B cell (primary cell): ENCODE results near the gene TDRKH. TPM values are rescaled to one million over a fixed set of nuclear protein-coding genes. Genes with fewer than 3 reads are reported as not detected.

Experiments used
- ATAC-seq: fragments of 200-7000 bp; cut with Tn5 transposase; one replicate; pipeline ENCODE4 v1.10.0; 2021; ENCODE audit warnings: low read depth, mild to moderate bottlenecking, moderate number of reproducible peaks, moderate library complexity
- CTCF ChIA-PET: fragments of 350-600 bp; sonication (Branson Sonifier 250); formaldehyde crosslinking; loops from one replicate; lab custom pipeline; 2021; ENCODE audit warnings: antibody characterized with exemption, inconsistent platforms; lab: Charles Lee
- POLR2A ChIA-PET: fragments of 350-600 bp; sonication (Branson Sonifier 250); formaldehyde crosslinking; loops from one replicate; lab custom pipeline; 2021; ENCODE audit warnings: antibody characterized with exemption; lab: Charles Lee
- DNase-seq: peaks from one replicate; pipeline ENCODE4 v3.0.0; 2013
- H2AFZ ChIP-seq: 2 replicates; pipeline ENCODE4 v1.6.1; 2012; ENCODE audit warnings: mild to moderate bottlenecking, low read depth, low read length; ENCODE audit not compliant: insufficient read depth, poor library complexity, severe bottlenecking
- H3K27ac ChIP-seq, 2 donors: 1 replicate in 1 of 2; 2 replicates in 1 of 2; pipeline ENCODE4 v1.5.1; 2012 to 2013; ENCODE audit warnings: low read length in 2 of 2, mild to moderate bottlenecking in 2 of 2, moderate library complexity in 1 of 2
- H3K27me3 ChIP-seq, 4 experiments: fragments of 200-600 bp in 1 of 4; sonication (generic) in 1 of 4; replicated peaks in 1 of 4; 1 replicate in 2 of 4; 2 replicates in 2 of 4; pipeline versions ENCODE4 v1.6.1 to v1.7.0; 2013 to 2016; ENCODE audit warnings: low read length in 3 of 4, mild to moderate bottlenecking in 2 of 4, mixed read lengths in 1 of 4, moderate library complexity in 1 of 4; ENCODE audit not compliant: insufficient read depth in 4 of 4, control insufficient read depth in 3 of 4; ENCODE audit errors: control extremely low read depth in 1 of 4
- H3K36me3 ChIP-seq, 2 experiments: replicated peaks in 1 of 2; 1 replicate in 1 of 2; 2 replicates in 1 of 2; pipeline versions ENCODE4 v1.6.1 to v1.7.1; 2013; ENCODE audit warnings: low read length in 1 of 2; ENCODE audit not compliant: insufficient read depth in 2 of 2, control insufficient read depth in 1 of 2; ENCODE audit errors: control extremely low read depth in 1 of 2, extremely low read depth in 1 of 2
- H3K4me1 ChIP-seq, 2 donors: fragments of 200-600 bp in 1 of 2; sonication (generic) in 1 of 2; 1 replicate in 1 of 2; 2 replicates in 1 of 2; pipeline versions ENCODE4 v1.5.1 to v1.6.1; 2013 to 2017; ENCODE audit warnings: low read length in 2 of 2; ENCODE audit not compliant: control insufficient read depth in 2 of 2, insufficient read depth in 2 of 2
- H3K4me2 ChIP-seq: replicated peaks from 2 replicates; pipeline ENCODE3; 2012; ENCODE audit warnings: mild to moderate bottlenecking, low read depth, low read length; ENCODE audit not compliant: poor library complexity, severe bottlenecking
- H3K4me3 ChIP-seq, 5 experiments: fragments of 200-600 bp in 1 of 5; sonication (generic) in 1 of 5; 1 replicate in 3 of 5; 2 replicates in 2 of 5; pipeline versions ENCODE4 v1.5.1 to v1.7.0; 2011 to 2016; ENCODE audit warnings: low read length in 4 of 5, mild to moderate bottlenecking in 4 of 5, low read depth in 2 of 5, control low read depth in 1 of 5, moderate library complexity in 1 of 5; ENCODE audit not compliant: insufficient read depth in 1 of 5; ENCODE audit errors: control extremely low read depth in 1 of 5, extremely low read depth in 1 of 5
- H3K79me2 ChIP-seq: fragments of 200-600 bp; sonication (generic); one replicate; pipeline ENCODE4 v1.6.0; 2016; ENCODE audit warnings: low read length; ENCODE audit not compliant: control insufficient read depth, insufficient read depth
- H3K9ac ChIP-seq: fragments of 200-600 bp; sonication (generic); 2 replicates; pipeline ENCODE4 v1.6.1; 2017; ENCODE audit warnings: mild to moderate bottlenecking, low read length, moderate library complexity
- H3K9me3 ChIP-seq, 3 donors: one replicate each; pipeline versions ENCODE4 v1.6.1 to v1.7.1; 2013; ENCODE audit warnings: low read length in 2 of 3; ENCODE audit not compliant: control insufficient read depth in 2 of 3, insufficient read depth in 1 of 3; ENCODE audit errors: control extremely low read depth in 1 of 3
- H4K20me1 ChIP-seq: 2 replicates; pipeline ENCODE4 v1.6.0; 2012; ENCODE audit warnings: mild to moderate bottlenecking, low read length; ENCODE audit not compliant: insufficient read depth, control insufficient read depth, poor library complexity, severe bottlenecking
- H3K27ac Mint-ChIP-seq: one replicate; pipeline ENCODE4 v1.8.0; 2021; ENCODE audit warnings: mixed read lengths
- H3K27me3 Mint-ChIP-seq: one replicate; pipeline ENCODE4 v1.8.0; 2021; ENCODE audit warnings: mixed read lengths
- H3K4me1 Mint-ChIP-seq: one replicate; pipeline ENCODE4 v1.8.0; 2021; ENCODE audit warnings: mixed read lengths
- H3K4me3 Mint-ChIP-seq: one replicate; pipeline ENCODE4 v1.8.0; 2021; ENCODE audit warnings: mixed read lengths
- H3K9me3 Mint-ChIP-seq: one replicate; pipeline ENCODE4 v1.8.0; 2022; ENCODE audit warnings: mixed read lengths; ENCODE audit not compliant: insufficient read depth
- EZH2 ChIP-seq: IDR thresholded peaks from 2 replicates; pipeline ENCODE4 v1.6.1; 2012; ENCODE audit warnings: borderline replicate concordance, low read depth, mild to moderate bottlenecking, moderate library complexity, low read length; ENCODE audit not compliant: insufficient read depth, poor library complexity, severe bottlenecking
- WGBS: methylation state at CpG from one replicate; pipeline ENCODE4 v1.1.5; 2013; ENCODE audit warnings: missing lambda C conversion rate; ENCODE audit not compliant: insufficient coverage; 5-methylcytosine and 5-hydroxymethylcytosine counted together
- intact Hi-C: fragments of 100-400 bp; cut with micrococcal nuclease; formaldehyde crosslinking; loops from one replicate; pipeline ENCODE4 v1.10.0; 2022
- polyA plus RNA-seq: library from polyadenylated mRNA; depleted of rRNA; stranded (reverse); fragments of >200 nt; gene quantifications from 2 replicates; pipeline ENCODE4 v1.2.3, GENCODE V29; 2012
- total RNA-seq, 2 donors: library from RNA; stranded (reverse); fragments of 120-200 nt in 1 of 2; gene quantifications; 1 replicate in 1 of 2; 2 replicates in 1 of 2; pipeline versions ENCODE4 v1.2.3 to v1.2.4, GENCODE V29; 2013 to 2022
- TF ChIP-seq, protein P1 (sequence below): fragments of 200-600 bp; IDR thresholded peaks from one replicate; pipeline ENCODE4 v1.8.0; 2022; ENCODE audit warnings: antibody characterized with exemption, mild to moderate bottlenecking

TDRKH gene
- total and polyA plus RNA-seq, 2 donors (not counting 1 experiment from before 2014, with no cell fraction given) = 2.0 to 13.3 TPM

- Histone ChIP-seq H3K4me2 (no peak overlapping the region), H3K27me3 (peaks cover 0 to 27% (median 3%) of the 10 kb centered on the region in 4 experiments), H3K4me1 (peaks cover 7 to 11% of the 10 kb centered on the region in 2 donors), H3K4me3 (no peak overlapping the region), H3K9me3 (no peaks in the 10 kb centered on the region), H3K79me2 (no peaks in the 10 kb centered on the region), H3K36me3 (no peaks in the 10 kb centered on the region), H3K27ac (no peak overlapping the region), H3K9ac (no peak overlapping the region), H4K20me1 (no peaks in the 10 kb centered on the region), H2AFZ (no peak overlapping the region)
- no peaks in the 10 kb centered on the region for H3K9me3 Mint-ChIP-seq
- intact Hi-C loops = no loop called here
- H3K27me3 Mint-ChIP-seq = peaks cover 30% of the 10 kb centered on the region
- H3K4me1 Mint-ChIP-seq = peaks cover 12% of the 10 kb centered on the region
- ChIA-PET CTCF (no interaction called here), POLR2A (no interaction called here)
- WGBS = 86% methylated on average over 9 of the region's 9 CpGs
- TF ChIP-seq, protein P1, sequence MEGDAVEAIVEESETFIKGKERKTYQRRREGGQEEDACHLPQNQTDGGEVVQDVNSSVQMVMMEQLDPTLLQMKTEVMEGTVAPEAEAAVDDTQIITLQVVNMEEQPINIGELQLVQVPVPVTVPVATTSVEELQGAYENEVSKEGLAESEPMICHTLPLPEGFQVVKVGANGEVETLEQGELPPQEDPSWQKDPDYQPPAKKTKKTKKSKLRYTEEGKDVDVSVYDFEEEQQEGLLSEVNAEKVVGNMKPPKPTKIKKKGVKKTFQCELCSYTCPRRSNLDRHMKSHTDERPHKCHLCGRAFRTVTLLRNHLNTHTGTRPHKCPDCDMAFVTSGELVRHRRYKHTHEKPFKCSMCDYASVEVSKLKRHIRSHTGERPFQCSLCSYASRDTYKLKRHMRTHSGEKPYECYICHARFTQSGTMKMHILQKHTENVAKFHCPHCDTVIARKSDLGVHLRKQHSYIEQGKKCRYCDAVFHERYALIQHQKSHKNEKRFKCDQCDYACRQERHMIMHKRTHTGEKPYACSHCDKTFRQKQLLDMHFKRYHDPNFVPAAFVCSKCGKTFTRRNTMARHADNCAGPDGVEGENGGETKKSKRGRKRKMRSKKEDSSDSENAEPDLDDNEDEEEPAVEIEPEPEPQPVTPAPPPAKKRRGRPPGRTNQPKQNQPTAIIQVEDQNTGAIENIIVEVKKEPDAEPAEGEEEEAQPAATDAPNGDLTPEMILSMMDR = no peak
- no peak for TF ChIP-seq EZH2
- H3K4me3 Mint-ChIP-seq = no peak overlapping the region
- DNase-seq (no peak), ATAC-seq (no peak)
- H3K27ac Mint-ChIP-seq = no peak overlapping the region
Observed at GRCh38 chr1:151825204-151825603, 34.9 kb upstream of the TDRKH start.

DNA sequence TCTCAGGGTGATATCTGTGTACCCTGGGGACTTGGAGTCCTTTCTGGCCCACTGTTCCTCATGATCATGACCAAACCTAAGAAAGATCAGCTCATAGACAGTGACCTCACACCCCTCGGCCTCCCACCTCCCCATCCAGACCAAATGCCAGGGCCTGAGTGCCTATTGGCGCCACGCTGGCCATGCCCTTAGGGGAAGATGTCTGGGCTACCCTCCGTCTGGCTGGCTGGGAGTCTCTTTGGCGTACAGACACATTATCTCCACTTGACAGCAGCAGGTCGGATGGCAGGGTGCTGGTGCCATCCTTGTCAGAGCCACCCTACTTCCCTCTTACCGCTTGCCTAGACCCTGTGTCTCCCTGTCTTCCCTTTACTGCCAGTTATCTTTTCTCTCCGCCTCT lies 32.9 kb upstream of the TDRKH start:
- H3K4me2 ChIP-seq = no peak overlapping the region
- H3K36me3 ChIP-seq = no peaks in the 10 kb centered on the region
- H3K4me3 ChIP-seq = no peak overlapping the region
- DNase-seq (no peak), ATAC-seq (no peak)
- 89% methylated on average over 7 of the region's 8 CpGs for WGBS
- Mint-ChIP-seq H3K4me3 (no peak overlapping the region), H3K9me3 (no peaks in the 10 kb centered on the region), H3K4me1 (peaks cover 3% of the 10 kb centered on the region), H3K27me3 (peaks cover 22% of the 10 kb centered on the region), H3K27ac (no peak overlapping the region)
- CTCF ChIA-PET = no interaction called here
- no peaks in the 10 kb centered on the region for H4K20me1 ChIP-seq
- H2AFZ ChIP-seq = no peak overlapping the region
- peaks cover 0 to 1% of the 10 kb centered on the region in 2 donors for H3K4me1 ChIP-seq
- intact Hi-C loops = no loop called here
- H3K9me3 ChIP-seq = no peaks in the 10 kb centered on the region
- POLR2A ChIA-PET = no interaction called here
- H3K79me2 ChIP-seq = no peaks in the 10 kb centered on the region
- no peak overlapping the region for H3K9ac ChIP-seq
- no peak for TF ChIP-seq EZH2
- TF ChIP-seq, protein P1 = no peak
- H3K27ac ChIP-seq = no peak overlapping the region
- peaks cover 0 to 21% (median 2%) of the 10 kb centered on the region in 4 experiments for H3K27me3 ChIP-seq
